Upper lobe of left lung (tissue), 4 donors: Measurements from ENCODE around the gene NEBL.

ENCODE experiments used
- CTCF ChIP-seq, 6 experiments: fragments of 450-650 bp in 4 of 6; fragments of 200-600 bp in 2 of 6; sonication (generic) in 2 of 6; IDR thresholded peaks; one replicate each; pipeline ENCODE4 v1.5.1; 2016 to 2019; ENCODE audit warnings: antibody characterized with exemption in 6 of 6
- POLR2A ChIP-seq, 4 donors: fragments of 450-650 bp; IDR thresholded peaks; one replicate each; pipeline ENCODE4 v1.5.1; 2016 to 2017; ENCODE audit warnings: antibody characterized with exemption in 4 of 4, mild to moderate bottlenecking in 2 of 4
- POLR2AphosphoS5 ChIP-seq, 2 donors: sonication (generic); formaldehyde crosslinking; IDR thresholded peaks; one replicate each; pipeline ENCODE4 v1.5.1; 2017; ENCODE audit warnings: antibody characterized with exemption in 2 of 2

- TF ChIP-seq CTCF (IDR thresholded peaks at IDR 0.05) (no peak), POLR2A (IDR thresholded peaks at IDR 0.05) (no peak), POLR2AphosphoS5 (IDR thresholded peaks at IDR 0.05) (no peak)
Measured at GRCh38 chr10:20922033-20922432, 24.9 kb upstream of the NEBL start.
